ACC112 (cell line): ENCODE measurements around the gene BMPR1A.

Source experiments
- H2AFZ ChIP-seq: fragments of 200-600 bp; sonication (generic); one replicate; pipeline ENCODE4 v1.6.0; 2017; ENCODE audit warnings: antibody characterized with exemption, low read length; ENCODE audit not compliant: unreplicated experiment
- H3K27ac ChIP-seq: fragments of 200-600 bp; sonication (generic); 2 replicates; pipeline ENCODE4 v1.5.1; 2014; ENCODE audit warnings: low read depth, mild to moderate bottlenecking, antibody characterized with exemption, low read length, moderate library complexity
- H3K27me3 ChIP-seq: fragments of 200-600 bp; sonication (generic); 2 replicates; pipeline ENCODE4 v1.6.1; 2014; ENCODE audit warnings: mild to moderate bottlenecking, antibody characterized with exemption, low read length, moderate library complexity, mixed read lengths; ENCODE audit not compliant: insufficient read depth
- H3K36me3 ChIP-seq: fragments of 200-600 bp; sonication (generic); 2 replicates; pipeline ENCODE4 v1.6.1; 2016; ENCODE audit warnings: mild to moderate bottlenecking, antibody characterized with exemption, low read length, moderate library complexity, mixed read lengths; ENCODE audit not compliant: insufficient read depth
- H3K4me1 ChIP-seq: fragments of 200-600 bp; sonication (generic); one replicate; pipeline ENCODE4 v1.6.1; 2016; ENCODE audit warnings: low read length, mixed read lengths; ENCODE audit not compliant: insufficient read depth, unreplicated experiment, control insufficient read depth
- H3K4me3 ChIP-seq: fragments of 200-600 bp; sonication (generic); 2 replicates; pipeline ENCODE4 v1.5.1; 2014; ENCODE audit warnings: mild to moderate bottlenecking, low read depth, low read length
- H3K79me2 ChIP-seq: fragments of 200-600 bp; sonication (generic); one replicate; pipeline ENCODE4 v1.6.0; 2016; ENCODE audit warnings: low read length; ENCODE audit not compliant: control insufficient read depth, unreplicated experiment, insufficient read depth

BMPR1A gene

DNA sequence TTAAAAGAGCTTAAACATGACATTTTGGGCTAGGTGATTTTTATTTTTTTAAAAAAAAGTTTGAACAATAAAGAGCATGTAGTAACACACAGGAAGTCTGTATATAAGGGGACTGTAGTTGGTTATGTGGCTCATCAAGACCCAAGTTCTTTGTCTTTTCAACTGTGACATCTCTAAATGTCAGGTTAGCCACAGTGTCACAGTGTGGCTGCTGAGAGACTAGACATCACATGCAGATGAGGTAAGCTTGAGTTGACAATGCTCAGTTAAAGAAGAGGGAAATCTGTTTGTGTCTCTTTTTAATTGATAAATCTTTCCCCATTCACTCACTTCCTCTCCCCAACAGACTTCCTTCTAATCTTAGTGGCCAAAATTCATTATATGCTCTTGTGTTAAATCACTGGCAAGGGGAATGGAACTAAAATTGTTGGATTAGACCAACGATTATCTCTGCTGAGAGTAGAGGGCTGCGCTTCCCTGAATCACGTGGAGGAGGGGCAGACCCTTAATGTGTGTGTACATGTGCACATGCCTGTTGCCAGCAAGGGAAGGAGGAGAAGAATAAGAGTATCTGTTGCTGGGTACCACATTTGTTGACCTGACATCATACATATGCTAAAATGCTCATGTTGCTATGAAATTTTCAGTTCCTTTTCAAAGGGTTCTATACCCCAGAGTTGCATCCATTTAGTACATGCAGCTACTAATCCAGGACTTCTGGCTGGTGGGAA is 122.7 kb downstream of the BMPR1A start:
- no peaks in the 10 kb centered on the region for H3K79me2 ChIP-seq
- no peak overlapping the region for H2AFZ ChIP-seq
- no peaks in the 10 kb centered on the region for H3K36me3 ChIP-seq
- no peaks in the 10 kb centered on the region for H3K27me3 ChIP-seq
- no peaks in the 10 kb centered on the region for H3K4me1 ChIP-seq
- H3K27ac ChIP-seq = no peak overlapping the region
- H3K4me3 ChIP-seq = no peak overlapping the region

DNA sequence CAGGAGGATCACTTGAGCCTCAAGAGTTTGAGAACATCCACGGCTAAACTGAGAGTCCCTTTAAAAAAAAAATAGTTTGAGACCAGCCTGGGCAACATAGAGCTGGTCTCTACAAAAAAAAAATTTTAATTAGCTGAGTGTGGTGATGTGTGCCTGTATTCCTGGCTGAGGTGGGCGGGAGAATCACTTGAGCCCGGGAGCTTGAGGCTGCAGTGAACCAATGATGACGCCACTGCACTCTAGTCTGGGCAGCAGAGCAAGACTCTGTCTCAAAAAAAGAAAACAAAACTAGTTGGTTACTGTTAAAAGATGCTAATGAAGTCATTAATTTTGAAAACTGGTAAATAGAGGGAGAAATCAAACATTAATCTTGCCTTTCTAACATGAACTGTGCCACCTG is 124.6 kb downstream of the BMPR1A start:
- Histone ChIP-seq H3K4me3 (no peak overlapping the region), H3K27me3 (no peaks in the 10 kb centered on the region), H3K36me3 (no peaks in the 10 kb centered on the region), H3K79me2 (no peaks in the 10 kb centered on the region), H2AFZ (no peak overlapping the region), H3K27ac (no peak overlapping the region), H3K4me1 (no peaks in the 10 kb centered on the region)

DNA sequence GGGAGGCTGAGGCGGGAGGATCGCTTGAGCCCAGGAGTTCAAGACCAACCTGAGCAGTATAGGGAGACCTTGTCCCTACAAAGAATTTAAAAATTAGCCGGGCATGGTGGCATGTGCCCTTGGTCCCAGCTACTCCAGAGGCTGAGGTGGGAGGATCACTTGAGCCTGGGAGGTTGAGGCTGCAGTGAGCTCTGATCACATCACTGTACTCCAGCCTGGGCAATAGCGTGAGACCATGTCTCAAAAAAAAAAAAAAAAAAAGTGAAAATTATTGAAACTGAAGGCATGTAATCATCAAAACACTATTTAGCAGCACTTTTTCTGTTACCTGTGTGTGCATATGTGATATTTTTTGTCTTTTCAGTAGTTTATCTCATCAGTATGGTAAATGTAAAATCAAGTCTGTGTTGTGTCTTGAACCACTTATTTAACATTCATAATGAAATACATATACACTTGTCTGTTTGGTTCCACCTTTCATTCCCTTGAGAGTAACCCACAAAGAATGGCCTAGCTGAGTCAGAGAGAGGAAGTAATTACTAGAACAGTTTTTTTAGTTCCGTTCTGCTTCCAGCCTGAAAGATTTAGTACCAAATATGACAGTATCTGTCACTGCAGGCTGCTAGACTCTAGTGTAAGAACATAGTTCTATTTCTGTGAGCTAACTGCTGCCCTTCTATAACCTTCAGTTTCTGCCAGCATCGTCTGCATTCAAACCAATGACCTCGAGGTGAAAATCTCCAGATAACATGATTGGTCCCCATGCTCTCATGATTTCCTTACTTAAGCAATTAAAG is 132.4 kb downstream of the BMPR1A start:
- Histone ChIP-seq H3K4me3 (no peak overlapping the region), H3K36me3 (peaks cover 4% of the 10 kb centered on the region; the same call in 1 of the 2 replicates), H2AFZ (peak overlapping the region; percentile 30), H3K27me3 (no peaks in the 10 kb centered on the region), H3K4me1 (peaks cover 11% of the 10 kb centered on the region), H3K27ac (0 out of 2 replicates have a peak overlapping the region, but pooled peaks have one; percentile 12), H3K79me2 (peaks cover 5% of the 10 kb centered on the region)

DNA sequence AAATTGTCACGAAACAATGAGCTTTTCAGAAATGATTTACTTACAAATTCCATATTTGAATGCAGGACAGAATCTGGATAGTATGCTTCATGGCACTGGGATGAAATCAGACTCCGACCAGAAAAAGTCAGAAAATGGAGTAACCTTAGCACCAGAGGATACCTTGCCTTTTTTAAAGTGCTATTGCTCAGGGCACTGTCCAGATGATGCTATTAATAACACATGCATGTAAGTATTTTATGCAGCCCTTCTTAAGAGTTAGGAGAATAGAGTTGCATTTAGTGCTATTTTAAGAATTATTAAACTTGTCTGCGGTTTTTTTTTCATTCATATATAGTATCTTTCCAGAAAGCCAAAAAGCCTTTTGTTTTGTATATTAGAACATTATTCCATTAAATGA is 133.6 kb downstream of the BMPR1A start:
- no peak overlapping the region for H2AFZ ChIP-seq
- H3K27ac ChIP-seq = no peak overlapping the region
- H3K4me1 ChIP-seq = peaks cover 11% of the 10 kb centered on the region
- peaks cover 5% of the 10 kb centered on the region for H3K79me2 ChIP-seq
- H3K36me3 ChIP-seq = peaks cover 4% of the 10 kb centered on the region; the same call in 1 of the 2 replicates
- H3K27me3 ChIP-seq = no peaks in the 10 kb centered on the region
- no peak overlapping the region for H3K4me3 ChIP-seq

DNA sequence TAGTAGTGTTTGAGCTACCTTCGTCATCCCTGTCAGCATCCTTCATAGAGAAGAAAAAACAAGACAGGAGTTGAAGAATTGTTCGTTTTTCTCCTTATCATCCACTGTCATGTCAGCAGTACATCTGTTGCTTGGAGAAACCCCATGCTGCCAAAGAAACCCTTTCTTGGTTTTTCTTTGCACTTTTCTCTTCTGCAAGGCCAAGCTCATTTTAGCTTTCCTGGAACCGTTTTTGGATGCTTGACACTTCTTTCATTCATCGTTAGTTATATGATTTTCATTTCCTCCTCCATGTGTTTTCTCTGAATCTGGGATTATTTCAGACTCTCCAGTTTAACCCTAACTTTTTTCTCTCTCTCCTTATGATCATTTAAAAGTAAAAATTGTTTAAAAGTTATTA is 142.1 kb downstream of the BMPR1A start:
- no peaks in the 10 kb centered on the region for H3K4me1 ChIP-seq
- peaks cover 11% of the 10 kb centered on the region for H3K36me3 ChIP-seq
- no peak overlapping the region for H3K4me3 ChIP-seq
- H2AFZ ChIP-seq = no peak overlapping the region
- no peaks in the 10 kb centered on the region for H3K27me3 ChIP-seq
- H3K79me2 ChIP-seq = no peaks in the 10 kb centered on the region
- no peak overlapping the region for H3K27ac ChIP-seq

DNA sequence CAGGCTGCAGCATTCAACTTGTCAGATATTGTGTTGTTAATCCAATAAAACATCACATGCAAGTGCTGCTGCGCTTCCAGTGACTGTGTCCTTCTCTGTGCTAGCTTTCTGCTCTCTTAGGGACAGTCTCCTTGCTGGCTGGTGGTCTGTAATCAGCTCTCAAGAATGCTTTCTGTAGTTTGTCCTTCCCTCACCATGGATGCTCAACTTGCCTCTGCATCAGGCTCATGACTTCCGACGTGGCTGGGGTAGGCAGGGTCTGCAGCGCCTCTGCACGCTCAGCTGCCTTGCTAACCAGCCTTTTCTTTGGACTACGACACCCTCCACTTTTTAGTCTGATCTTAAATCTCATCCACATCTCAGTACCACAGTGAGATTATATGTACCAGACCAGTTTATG is 142.7 kb downstream of the BMPR1A start:
- H3K27me3 ChIP-seq = no peaks in the 10 kb centered on the region
- no peak overlapping the region for H3K4me3 ChIP-seq
- no peaks in the 10 kb centered on the region for H3K79me2 ChIP-seq
- no peaks in the 10 kb centered on the region for H3K4me1 ChIP-seq
- H3K27ac ChIP-seq = no peak overlapping the region
- no peak overlapping the region for H2AFZ ChIP-seq
- H3K36me3 ChIP-seq = peaks cover 12% of the 10 kb centered on the region

DNA sequence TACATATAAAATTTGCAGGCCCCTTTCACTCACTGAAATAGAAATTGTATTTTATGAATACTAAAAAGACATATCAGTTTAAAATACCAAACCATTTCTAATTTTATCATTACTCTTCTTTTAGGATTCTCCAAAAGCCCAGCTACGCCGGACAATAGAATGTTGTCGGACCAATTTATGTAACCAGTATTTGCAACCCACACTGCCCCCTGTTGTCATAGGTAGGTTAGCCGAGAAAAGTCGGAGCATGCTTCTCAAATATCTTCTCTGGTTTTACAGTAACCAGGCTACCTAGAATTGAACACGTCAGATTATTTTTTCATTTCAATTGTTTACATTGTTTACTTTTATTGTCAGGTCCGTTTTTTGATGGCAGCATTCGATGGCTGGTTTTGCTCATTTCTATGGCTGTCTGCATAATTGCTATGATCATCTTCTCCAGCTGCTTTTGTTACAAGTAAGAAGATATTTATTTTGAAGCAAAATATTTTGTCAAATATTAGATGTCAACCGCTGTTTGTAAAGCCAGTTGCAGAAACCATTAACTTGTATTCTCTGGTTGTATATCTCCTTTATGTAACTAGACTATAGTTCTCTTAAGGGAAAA is 143.4 kb downstream of the BMPR1A start:
- Histone ChIP-seq H3K27ac (no peak overlapping the region), H2AFZ (no peak overlapping the region), H3K27me3 (no peaks in the 10 kb centered on the region), H3K79me2 (no peaks in the 10 kb centered on the region), H3K36me3 (peaks cover 19% of the 10 kb centered on the region), H3K4me3 (no peak overlapping the region), H3K4me1 (no peaks in the 10 kb centered on the region)

DNA sequence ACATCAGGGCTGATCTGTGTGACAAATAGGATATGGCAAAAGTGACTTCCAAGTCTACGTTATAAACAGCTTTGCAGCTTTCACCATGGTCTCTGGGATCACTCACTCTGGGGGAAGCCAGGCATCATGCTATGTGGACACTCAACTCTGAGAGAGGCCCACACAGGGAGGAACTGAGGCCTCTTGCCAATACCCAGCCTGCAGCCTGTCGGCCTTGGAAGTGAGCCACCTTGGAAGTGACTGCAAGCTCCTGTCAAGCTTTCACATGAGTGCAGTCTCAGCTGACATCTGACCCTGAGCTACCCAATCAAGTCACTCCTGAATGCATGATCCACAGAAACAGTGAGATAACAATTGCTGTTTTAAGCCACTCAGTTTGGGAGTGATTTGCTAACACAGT is 144.5 kb downstream of the BMPR1A start:
- Histone ChIP-seq H3K27ac (no peak overlapping the region), H3K36me3 (peaks cover 29% of the 10 kb centered on the region), H2AFZ (no peak overlapping the region), H3K27me3 (no peaks in the 10 kb centered on the region), H3K4me3 (no peak overlapping the region), H3K4me1 (no peaks in the 10 kb centered on the region), H3K79me2 (no peaks in the 10 kb centered on the region)

DNA sequence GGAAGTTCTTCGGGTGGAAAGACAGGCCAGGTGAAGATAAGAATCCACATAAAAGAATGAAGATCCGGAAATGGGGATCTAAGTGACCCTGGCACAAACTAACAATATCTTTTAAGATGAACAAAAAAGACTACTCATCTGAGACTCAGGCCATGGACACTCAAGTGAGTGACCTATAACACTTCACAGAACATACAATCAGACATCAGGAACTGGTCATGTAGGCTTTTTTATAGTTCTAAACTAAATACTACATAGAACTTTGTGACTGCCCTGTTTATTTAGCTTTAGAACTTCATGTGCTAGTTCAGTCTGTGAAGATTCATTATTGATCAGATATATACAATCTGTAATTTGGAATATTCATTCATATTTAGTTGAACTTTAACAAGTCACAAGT is 148.2 kb downstream of the BMPR1A start:
- Histone ChIP-seq H3K4me1 (no peaks in the 10 kb centered on the region), H3K79me2 (no peaks in the 10 kb centered on the region), H3K36me3 (peaks cover 38% of the 10 kb centered on the region)

DNA sequence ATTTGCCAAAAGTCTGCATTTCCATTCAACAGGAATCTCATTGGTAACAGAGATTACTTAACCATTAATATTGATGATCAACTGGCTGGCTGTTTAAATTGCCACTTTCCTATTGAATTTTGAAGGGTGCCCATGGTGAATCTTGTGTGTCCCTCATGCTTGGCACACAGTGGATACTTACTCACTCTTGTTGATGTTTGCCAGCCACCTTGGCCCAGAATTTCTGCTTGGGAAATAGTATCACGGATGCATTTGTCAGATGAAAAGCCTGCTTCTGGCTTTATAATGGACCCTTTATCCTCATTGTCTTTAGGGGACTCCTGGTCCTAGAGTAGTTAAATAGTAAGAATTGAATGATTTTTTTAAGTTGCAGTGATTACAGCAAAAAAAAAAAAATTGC is 149.0 kb downstream of the BMPR1A start:
- Histone ChIP-seq H3K4me1 (no peaks in the 10 kb centered on the region), H3K27ac (no peak overlapping the region), H3K79me2 (no peaks in the 10 kb centered on the region), H2AFZ (no peak overlapping the region), H3K36me3 (peaks cover 38% of the 10 kb centered on the region), H3K27me3 (no peaks in the 10 kb centered on the region), H3K4me3 (no peak overlapping the region)

More for the DNA sequence above, 148.2 kb downstream of the BMPR1A start:
- no peak overlapping the region for H3K27ac ChIP-seq
- H3K27me3 ChIP-seq = no peaks in the 10 kb centered on the region
- no peak overlapping the region for H3K4me3 ChIP-seq
- no peak overlapping the region for H2AFZ ChIP-seq
